HG03457 (cell line): ENCODE measurements around the gene COPB1.
A peak's percentile ranks its signal among the peaks of the same experiment; 100 is the strongest.

ENCODE experiments used
- ATAC-seq: cut with Tn5 transposase; IDR thresholded peaks from one replicate; pipeline ENCODE4 v1.9.1; 2021; ENCODE audit warnings: moderate number of reproducible peaks; ENCODE audit not compliant: unreplicated experiment

The COPB1 gene

DNA sequence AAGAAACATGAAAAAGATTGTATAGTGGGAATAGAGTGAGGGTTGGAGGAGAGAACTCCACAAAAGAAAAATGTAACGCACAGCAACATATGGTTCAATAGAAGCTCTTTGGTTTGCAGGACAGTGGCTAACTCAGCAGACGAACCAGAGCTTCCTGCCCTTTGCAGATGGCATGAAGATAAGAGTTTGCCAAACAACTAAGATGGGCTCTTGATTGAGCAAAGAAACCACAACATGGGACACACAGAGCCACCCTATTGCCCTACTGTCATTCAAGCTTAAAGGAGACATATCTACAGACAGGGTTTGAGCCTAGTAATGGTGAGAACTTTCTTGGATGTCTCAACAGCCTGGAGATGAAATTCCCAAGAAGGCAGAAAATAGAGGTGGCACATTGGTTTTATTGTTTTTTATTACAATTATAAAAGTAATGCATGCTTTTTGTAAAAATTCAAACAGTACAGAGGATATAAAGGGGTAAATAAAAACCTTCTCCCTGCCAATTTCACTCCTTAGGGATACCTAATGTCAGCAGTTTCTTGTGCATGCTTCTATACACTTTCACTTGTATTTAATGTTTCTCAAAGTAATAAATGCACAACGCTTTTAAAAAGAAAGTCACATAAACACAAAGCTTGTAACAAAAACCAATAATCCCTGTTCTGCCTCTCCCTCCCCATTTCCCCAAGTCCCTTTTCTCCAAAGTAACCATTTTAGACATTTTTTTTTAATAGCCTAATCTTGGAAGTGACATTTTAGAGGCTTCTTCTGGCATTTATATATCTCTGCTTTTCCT is 63.7 kb downstream of the COPB1 start:
- ATAC-seq, result no peak

DNA sequence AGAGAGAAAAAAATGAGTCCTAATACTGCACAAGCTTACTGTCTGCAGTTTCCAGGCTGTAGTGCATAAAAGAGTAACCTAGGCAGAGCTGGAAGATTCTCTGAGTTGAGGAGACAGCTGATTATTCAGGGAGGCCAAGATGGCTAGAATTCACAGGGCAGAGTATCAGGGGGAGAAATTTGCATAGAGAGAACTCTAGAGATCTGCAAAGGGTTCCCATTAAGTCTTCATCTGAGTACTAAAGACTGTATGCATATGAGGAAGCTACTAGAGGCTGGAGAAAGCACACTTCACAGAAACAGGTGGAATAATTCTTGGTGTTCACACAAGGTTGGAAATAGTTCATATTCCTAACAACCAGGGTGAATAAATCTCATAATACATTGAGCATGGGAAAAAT is 74.0 kb downstream of the COPB1 start:
- ATAC-seq, result no peak

DNA sequence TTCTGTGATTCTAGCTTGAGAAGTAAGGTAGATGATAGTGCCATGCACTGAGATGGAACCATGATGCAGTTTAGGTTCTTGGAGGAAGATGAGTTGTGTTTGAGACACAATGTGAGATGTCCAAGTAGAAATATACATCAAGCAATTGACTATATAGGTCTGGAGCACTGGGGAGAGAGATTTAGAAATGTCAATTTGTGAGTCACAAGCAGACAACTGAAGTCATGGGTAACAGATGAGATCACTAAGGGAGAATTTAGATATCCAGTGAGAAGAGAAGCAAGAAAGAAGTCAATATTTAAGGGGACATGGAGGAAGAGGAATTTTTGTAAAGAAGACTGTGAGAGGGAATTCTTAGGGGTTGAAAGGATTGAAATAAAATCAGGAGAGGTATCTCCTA is 75.5 kb downstream of the COPB1 start:
- ATAC-seq, result no peak

DNA sequence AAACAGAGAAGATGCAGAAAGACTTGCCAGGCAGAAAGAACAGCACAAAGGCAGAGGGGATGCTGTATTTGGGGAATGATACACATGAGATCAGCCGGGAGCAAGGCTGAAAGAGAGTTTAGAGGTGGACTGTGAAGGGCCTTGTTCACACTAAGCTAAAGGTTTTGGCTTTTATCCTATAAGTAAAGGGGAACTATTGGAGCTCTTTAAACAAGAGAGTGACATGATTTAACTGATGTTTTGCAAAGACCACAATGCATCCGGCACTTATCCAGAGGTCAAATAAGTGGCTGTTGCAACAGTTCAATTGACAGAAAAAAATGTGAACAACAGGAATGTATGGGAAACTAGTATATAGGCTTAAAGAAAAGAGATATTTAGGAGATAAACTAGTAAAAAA is 76.0 kb downstream of the COPB1 start:
- ATAC-seq, result no peak

DNA sequence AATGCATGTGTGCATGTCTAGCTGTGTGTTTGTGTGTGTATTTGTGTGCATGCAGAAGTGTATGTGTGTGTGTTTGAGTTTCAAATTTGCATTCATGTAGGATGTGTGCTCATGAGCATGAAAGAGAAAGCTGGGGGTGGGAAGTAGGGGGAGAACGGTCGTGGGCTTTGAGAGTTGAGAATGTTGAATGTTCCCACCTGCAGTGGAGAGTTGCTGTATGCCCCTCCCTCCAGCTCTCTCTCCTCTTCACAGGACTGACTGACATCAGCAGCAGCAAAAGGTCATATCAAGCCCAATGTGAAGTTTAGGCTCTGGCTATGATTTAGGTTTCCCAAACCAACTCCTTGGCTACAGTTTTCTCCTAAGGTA is 76.8 kb downstream of the COPB1 start:
- ATAC-seq, result no peak

DNA sequence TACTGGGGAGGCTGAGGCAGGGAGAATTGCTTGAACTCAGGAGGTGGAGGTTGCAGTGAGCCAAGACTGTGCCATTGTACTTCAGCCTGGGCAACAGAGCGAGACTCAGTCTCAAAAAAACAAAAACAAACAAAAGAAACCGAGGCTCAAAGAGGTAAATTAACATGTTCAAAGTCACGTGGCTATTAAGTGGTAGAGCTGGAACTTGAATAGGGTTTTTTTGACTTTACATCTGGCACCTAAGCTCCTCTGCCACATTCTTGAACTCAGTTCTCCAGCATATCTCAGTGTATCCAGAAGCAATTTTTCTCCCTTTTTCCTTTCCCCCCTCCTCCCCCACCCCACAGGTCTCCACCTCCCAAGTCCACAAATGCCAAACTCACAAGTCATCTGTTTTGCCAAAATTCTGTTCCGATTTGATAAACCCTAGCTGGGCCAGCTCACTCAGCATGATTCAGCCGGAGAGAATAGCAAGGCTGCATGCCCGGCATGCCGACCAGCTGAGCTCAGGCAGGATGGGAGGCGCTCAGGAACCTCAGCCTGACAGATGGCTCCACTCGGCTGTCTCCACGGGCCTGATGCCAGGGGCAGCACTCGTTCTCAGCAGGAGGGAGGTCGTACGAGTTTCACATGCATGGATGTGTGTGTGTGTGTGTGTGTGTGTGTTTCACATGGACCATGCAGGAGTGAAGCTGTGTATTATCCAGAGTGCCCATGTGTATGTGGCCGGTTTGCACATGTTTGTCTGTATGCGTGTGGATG is 77.4 kb downstream of the COPB1 start:
- no peak for ATAC-seq

DNA sequence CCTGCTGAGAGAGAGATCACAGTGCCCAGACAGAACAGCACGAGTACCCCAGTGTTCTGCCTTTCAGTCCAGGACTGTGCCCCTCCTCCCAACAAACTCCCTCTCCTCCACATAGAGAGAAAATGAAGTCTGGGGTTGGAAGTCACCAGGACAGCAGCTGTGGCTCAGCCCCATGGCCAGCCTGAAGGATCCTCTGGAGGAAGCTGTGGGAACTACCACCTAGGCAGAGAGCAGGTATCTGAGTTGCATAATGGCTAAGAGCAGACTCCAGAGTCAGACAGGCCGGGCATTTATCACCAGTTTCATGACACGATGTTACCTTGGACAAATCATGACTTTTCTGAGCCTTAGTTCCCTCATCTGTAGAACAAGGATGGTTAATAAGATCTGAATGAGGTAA is 79.4 kb downstream of the COPB1 start:
- no peak for ATAC-seq

DNA sequence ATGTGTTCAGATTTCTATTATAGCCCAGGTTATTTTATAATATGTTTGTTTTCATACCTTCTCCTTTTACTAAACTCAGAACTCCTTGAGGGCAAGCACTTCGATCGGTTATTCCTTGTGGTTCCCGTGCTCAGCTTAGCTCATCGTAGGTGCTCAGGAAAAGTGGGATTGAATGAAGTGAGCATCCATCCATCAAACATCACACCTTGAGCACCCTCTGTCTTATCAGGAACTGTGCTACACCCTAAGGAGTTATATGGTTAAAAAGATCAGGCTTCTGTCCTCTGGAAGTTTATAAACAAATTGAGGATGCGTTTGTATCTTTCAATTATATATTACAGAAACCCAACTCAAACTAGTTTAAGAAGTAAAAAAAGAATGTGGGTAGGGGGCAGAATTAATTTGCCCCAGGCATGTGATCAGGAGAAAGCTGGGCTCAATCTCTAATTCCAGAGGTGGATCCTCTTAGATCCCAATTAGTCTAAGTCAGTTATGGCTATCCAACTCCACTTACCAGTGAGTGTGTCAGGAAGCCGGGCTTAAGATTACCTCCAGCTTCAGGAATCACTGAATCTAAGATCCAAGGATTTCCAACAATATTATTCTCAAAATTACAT is 80.7 kb downstream of the COPB1 start:
- no peak for ATAC-seq

DNA sequence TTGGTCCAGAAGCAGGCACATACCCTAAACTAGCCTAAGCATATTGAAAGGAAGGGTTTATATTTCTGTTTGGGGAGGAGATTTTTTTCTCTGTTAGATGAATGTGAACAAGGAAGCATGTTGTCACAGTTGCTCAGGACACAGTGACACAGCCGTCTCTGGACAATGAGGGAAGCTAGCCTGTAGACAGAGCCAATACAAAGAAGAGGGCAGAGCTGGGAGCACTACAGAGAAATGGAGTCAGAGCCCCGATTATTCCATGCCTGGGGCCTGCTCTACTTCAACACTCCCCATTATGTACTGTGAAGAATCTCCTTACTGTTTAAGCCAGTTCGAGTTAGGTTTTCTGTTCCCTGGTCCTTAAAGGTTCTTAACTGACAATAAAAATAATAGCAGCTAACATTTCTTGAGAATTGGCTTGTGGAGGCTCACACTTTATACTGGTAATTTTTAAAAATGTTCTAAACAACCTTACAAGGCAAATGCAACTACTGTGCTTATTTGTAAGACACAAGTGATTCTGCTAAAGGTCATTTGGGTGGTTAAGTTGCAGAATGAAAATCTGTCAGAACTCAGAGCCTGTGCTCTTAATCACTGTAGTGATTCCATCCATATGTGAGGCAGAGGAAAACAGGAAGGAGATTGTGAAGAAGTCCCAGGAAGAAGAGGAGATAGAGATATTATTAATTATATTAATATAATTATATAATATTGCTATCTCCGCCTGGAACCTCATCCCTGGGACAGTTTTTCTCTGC is 81.8 kb downstream of the COPB1 start:
- no peak for ATAC-seq

DNA sequence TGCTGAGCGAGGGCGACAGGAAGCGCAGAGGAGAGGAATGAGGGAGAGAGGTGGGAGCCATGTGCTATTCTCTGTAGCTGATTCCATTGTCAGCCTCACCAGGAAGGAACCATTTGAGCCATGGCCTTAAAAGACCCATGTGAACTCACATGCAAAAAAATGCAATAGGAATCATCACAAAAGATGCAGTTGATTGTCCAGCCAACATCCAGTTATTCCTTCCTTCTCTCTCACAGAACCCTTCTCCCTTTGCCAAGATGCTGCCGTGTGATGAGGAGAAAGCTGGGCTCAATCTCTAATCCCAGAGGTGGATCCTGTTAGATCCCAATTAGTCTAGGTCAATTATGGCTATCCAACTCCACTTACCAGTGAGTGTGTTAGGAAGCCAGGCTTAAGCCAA is 82.4 kb downstream of the COPB1 start:
- no peak for ATAC-seq

DNA sequence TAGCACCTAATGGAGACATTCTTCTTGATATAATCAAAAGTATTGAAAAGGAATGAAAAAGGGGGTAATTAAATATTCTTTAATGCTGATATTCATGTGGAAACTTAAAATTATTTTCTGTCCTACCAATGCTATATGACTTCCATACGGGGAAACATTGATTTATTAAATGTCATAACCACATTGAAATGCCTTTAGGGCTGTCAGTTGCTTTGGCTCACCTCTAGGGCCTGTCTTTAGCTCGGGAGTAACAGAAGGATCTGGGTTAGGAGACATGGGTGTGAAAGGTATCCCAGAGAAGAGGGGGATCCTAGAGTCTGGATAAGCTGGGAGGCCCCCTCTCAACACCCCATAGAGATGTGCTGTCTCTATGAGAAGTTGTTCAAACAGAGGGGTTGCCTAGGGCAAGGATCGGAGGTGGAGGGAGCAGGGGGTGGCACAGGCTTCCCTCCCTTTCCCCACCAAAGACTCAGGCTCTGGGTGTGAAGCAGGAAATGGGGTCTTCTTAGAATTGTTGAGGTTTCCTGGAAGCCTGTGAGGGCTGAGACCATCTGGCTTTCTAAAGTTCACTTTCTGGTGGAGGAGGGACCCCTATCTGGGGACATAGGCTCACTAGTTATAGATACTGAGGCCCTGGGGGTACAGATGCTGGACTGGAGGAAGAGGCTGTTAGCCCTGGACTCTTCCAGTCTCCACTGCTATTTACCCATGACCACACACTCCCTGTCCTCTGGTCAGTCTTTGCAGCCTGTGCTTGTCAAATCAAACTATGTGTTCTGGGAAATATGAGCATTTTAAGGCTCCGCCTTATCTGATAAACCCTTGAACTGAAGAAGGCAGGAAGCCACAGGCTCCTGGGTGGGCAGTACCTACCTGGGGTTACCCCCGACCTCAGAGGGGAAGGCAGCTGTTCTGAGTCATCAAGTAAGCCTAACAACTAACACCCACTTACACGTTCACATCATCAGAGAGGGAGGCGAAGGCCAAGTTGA is 84.8 kb downstream of the COPB1 start:
- ATAC-seq, result peak; percentile 89

DNA sequence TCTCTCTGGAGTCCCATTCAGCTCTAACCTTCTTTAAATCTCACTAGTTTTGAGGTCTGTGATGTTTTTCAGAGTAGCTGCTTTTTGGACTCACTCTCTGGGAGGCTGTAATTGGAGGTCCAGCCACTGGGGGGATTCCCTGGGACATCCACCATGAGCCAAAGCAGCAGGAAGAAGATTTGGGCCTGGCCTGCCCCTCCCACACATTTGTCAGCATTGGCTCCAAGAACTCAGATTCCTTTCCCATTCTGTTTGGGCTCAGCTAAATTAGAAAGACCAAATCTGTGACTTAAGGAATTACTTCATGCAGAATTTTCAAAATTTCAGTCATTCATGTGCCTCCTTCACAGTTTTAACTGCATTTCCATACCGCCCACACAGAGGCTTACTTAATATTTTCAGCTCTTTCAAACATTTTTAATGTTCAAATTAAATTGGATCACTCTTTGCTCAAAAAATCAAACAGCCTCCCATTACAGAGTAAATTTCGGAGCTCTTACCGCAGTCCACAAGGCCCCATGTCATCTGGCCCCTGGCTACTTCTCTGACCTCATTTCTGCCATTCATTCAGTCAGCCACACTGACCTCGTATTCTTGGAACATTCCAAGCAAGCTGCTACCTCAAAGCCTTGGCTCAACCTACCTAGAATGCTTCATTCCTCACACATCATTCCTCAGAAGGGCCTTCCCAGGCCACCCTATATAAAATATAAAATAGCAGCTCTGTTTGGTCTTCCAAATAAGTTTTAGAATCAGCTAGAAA is 86.1 kb downstream of the COPB1 start:
- no peak for ATAC-seq

DNA sequence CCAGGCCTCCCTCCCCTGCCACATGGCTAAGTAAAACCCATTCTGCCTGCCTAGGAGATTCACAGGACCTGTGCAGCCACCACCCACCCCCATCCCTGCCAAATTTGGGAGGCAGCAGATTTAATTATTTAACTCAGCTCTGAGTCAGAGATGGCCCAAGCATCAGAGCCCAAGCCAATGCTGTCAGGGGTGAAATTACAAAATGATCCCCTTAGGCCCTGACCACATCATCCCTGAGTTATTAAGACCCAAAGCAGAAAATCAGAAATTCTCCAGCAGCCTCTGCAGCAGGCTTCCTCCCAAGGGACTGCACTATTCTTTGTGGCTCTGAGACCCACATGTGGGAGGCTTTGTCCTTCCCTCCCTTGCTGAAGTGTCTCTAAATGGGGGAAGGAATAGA is 87.8 kb downstream of the COPB1 start:
- ATAC-seq, result no peak

DNA sequence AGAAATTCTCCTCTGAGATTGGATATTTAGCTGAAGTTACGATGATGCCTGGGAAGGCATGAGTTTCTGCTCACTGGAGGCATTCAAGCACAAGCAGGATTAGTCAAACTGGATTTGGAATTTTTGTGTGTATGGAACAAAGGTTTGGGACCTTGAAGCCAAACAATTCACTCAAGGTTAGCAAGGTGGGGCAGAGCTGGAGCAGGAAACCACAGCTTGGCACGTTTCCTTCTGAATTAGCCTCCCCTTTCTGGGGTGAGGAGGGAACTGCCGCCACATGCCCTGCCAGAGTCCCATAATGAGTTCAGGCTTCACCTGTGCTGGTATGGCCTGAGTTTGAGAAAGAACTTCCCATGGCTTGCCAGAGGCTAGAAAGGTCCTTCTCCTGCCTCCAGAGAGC is 89.7 kb downstream of the COPB1 start:
- no peak for ATAC-seq

DNA sequence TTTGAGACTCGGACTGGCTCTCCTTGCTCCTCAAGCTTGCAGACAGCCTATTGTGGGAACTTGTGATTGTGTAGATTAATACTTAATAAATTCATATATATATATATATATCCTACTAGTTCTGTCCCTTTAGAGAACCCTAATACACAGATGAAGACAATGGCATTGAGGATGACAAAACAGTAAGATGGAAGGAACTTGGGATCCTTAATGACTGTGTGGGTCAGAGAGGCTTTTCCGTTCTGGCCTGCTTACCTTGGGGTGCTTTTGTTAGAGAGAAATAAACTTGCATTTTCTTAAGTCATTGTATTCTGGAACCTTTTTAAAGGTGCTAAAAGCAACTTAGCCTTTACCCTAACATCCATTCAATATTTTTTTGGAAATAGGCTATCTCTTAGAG is 91.0 kb downstream of the COPB1 start:
- no peak for ATAC-seq
